HG03039 (cell line): ENCODE results near the gene MTG2.

ENCODE experiments used
- ATAC-seq: cut with Tn5 transposase; IDR thresholded peaks from one replicate; pipeline ENCODE4 v1.9.1; 2021; ENCODE audit warnings: mild to moderate bottlenecking, moderate library complexity; ENCODE audit not compliant: unreplicated experiment

Gene MTG2

GRCh38 chr20:62232770-62233645 lies 50.2 kb downstream of the MTG2 start:
- ATAC-seq, result no peak

- ATAC-seq, result no peak
Observed at GRCh38 chr20:62233684-62234083, 50.9 kb downstream of the MTG2 start.

GRCh38 chr20:62234339-62234738 lies 51.5 kb downstream of the MTG2 start:
- ATAC-seq, result no peak

- ATAC-seq, result no peak
Observed at GRCh38 chr20:62235001-62235776, 52.4 kb downstream of the MTG2 start.

GRCh38 chr20:62235777-62236157 lies 52.9 kb downstream of the MTG2 start:
- no peak for ATAC-seq

- ATAC-seq, result no peak
Observed at GRCh38 chr20:62236200-62236599, 53.4 kb downstream of the MTG2 start.

GRCh38 chr20:62236766-62237513 lies 54.1 kb downstream of the MTG2 start:
- no peak for ATAC-seq

GRCh38 chr20:62237514-62237800 lies 54.6 kb downstream of the MTG2 start:
- ATAC-seq, result no peak

- peak; percentile 97 for ATAC-seq
Observed at GRCh38 chr20:62237801-62238568, 55.2 kb downstream of the MTG2 start, which contains the start of gene OSBPL2. Gene OSBPL2 (plus strand): TSS chr20:62238521. CDS start chr20:62256185, 17,664 bp downstream.

- peak; percentile 3 for ATAC-seq
Observed at GRCh38 chr20:62238569-62239277, 55.9 kb downstream of the MTG2 start.

- no peak for ATAC-seq
Observed at GRCh38 chr20:62239278-62239879, 56.6 kb downstream of the MTG2 start.

GRCh38 chr20:62240020-62240685 lies 57.3 kb downstream of the MTG2 start:
- ATAC-seq, result no peak

- ATAC-seq, result no peak
Observed at GRCh38 chr20:62241506-62241905, 58.7 kb downstream of the MTG2 start.

- ATAC-seq, result no peak
Observed at GRCh38 chr20:62242176-62242575, 59.3 kb downstream of the MTG2 start.

- no peak for ATAC-seq
Observed at GRCh38 chr20:62243106-62243505, 60.3 kb downstream of the MTG2 start.

GRCh38 chr20:62243906-62244515 lies 61.2 kb downstream of the MTG2 start:
- no peak for ATAC-seq

- no peak for ATAC-seq
Observed at GRCh38 chr20:62244644-62245108, 61.8 kb downstream of the MTG2 start.

- no peak for ATAC-seq
Observed at GRCh38 chr20:62245911-62246280, 63.1 kb downstream of the MTG2 start.

GRCh38 chr20:62246431-62246830 lies 63.6 kb downstream of the MTG2 start:
- no peak for ATAC-seq
